HL-60 (cell line): ENCODE data around the gene GASK1A.

Experiments used
- POLR2AphosphoS5 ChIP-seq: IDR thresholded peaks from 2 replicates; pipeline ENCODE4 v1.6.1; 2012; ENCODE audit warnings: low read depth
- REST ChIP-seq: IDR thresholded peaks from 2 replicates; pipeline ENCODE4 v1.6.1; 2012; ENCODE audit warnings: low read depth; ENCODE audit not compliant: insufficient replicate concordance

- no peak for TF ChIP-seq REST
- no peak for TF ChIP-seq POLR2AphosphoS5
Measured at GRCh38 chr3:43062564-43063040, 83.5 kb downstream of the GASK1A start.
